Panc1 (cell line): ENCODE results near the gene EFTUD2.

Experiments
- POLR2AphosphoS5 ChIP-seq: IDR thresholded peaks from 2 replicates; pipeline ENCODE4 v1.6.1; 2012; ENCODE audit warnings: mild to moderate bottlenecking, low read depth, low read length, moderate library complexity
- TCF7L2 ChIP-seq: IDR thresholded peaks from 2 replicates; pipeline ENCODE4 v1.6.1; 2011; ENCODE audit warnings: mild to moderate bottlenecking, low read depth, low read length, inconsistent platforms
- TF ChIP-seq, protein P1 (sequence below): fragments of 450-650 bp; IDR thresholded peaks from 2 replicates; pipeline ENCODE4 v1.5.1; 2017; ENCODE audit warnings: mild to moderate bottlenecking
- TF ChIP-seq, protein P2 (sequence below), 2 experiments: IDR thresholded peaks; 2 replicates each; pipeline ENCODE4 v1.6.1; 2011 to 2012; ENCODE audit warnings: low read depth in 2 of 2, control low read depth in 1 of 2, low read length in 1 of 2, mild to moderate bottlenecking in 1 of 2, moderate library complexity in 1 of 2; ENCODE audit not compliant: insufficient read depth in 1 of 2

DNA sequence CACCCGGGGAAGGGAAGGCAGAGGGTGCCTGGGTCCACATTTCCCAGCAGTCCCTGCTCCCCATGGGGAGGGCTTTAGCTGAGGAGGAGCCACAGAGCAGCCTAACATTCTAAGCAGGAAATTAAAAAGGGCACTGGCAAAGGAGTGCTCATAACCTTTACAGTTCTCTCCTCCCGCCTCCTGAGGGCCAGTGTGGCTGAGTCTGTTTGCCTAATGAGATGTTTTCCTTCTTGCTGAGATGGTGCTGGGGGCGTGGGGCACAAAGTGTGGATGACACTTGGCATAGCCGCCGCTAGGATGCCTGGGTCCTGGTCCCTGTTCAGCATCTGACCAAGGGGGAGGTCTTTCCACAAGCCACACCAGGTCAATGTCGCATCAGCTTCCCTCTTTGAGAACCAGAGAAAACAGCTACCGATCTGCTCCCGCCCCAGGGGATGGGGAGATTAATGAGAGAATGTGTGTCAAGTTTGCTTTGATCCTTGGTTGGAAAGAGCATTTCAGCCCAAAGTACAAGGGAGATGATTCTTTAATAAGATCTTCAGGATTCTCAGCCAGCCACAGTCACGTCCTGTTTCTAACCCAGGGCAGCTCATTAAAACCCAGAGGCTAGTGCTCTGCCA is 42.6 kb upstream of the EFTUD2 start:
- TF ChIP-seq, protein P1, sequence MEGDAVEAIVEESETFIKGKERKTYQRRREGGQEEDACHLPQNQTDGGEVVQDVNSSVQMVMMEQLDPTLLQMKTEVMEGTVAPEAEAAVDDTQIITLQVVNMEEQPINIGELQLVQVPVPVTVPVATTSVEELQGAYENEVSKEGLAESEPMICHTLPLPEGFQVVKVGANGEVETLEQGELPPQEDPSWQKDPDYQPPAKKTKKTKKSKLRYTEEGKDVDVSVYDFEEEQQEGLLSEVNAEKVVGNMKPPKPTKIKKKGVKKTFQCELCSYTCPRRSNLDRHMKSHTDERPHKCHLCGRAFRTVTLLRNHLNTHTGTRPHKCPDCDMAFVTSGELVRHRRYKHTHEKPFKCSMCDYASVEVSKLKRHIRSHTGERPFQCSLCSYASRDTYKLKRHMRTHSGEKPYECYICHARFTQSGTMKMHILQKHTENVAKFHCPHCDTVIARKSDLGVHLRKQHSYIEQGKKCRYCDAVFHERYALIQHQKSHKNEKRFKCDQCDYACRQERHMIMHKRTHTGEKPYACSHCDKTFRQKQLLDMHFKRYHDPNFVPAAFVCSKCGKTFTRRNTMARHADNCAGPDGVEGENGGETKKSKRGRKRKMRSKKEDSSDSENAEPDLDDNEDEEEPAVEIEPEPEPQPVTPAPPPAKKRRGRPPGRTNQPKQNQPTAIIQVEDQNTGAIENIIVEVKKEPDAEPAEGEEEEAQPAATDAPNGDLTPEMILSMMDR = no peak
- TF ChIP-seq POLR2AphosphoS5 = no peak
- no peak for TF ChIP-seq TCF7L2
- TF ChIP-seq, protein P2, sequence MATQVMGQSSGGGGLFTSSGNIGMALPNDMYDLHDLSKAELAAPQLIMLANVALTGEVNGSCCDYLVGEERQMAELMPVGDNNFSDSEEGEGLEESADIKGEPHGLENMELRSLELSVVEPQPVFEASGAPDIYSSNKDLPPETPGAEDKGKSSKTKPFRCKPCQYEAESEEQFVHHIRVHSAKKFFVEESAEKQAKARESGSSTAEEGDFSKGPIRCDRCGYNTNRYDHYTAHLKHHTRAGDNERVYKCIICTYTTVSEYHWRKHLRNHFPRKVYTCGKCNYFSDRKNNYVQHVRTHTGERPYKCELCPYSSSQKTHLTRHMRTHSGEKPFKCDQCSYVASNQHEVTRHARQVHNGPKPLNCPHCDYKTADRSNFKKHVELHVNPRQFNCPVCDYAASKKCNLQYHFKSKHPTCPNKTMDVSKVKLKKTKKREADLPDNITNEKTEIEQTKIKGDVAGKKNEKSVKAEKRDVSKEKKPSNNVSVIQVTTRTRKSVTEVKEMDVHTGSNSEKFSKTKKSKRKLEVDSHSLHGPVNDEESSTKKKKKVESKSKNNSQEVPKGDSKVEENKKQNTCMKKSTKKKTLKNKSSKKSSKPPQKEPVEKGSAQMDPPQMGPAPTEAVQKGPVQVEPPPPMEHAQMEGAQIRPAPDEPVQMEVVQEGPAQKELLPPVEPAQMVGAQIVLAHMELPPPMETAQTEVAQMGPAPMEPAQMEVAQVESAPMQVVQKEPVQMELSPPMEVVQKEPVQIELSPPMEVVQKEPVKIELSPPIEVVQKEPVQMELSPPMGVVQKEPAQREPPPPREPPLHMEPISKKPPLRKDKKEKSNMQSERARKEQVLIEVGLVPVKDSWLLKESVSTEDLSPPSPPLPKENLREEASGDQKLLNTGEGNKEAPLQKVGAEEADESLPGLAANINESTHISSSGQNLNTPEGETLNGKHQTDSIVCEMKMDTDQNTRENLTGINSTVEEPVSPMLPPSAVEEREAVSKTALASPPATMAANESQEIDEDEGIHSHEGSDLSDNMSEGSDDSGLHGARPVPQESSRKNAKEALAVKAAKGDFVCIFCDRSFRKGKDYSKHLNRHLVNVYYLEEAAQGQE (IDR thresholded peaks at IDR 0.05; ENCODE audit: insufficient read depth in 1 of 2, low read depth in 2 of 2, low read length in 1 of 2) = no peak
